Measurements from ENCODE around the gene NFASC.

DNA sequence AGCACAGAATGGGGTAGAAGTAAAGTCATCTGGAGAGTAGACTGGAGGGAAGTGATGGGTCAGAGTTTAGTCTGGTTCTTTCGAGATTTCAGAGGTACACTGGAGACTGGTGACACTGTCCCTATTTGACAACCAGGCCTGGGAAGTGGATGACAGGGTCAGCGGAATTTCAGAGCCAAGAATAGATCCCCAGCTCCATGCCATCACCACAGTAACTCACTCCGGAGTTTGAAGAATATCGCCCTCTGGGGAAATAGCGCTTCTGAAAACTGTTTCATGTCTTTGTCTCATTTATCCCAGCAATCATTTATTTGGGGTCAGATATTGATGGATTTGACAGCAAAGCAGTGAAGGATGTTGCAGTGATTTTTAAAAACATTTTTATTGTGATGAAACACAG lies 7.6 kb upstream of the NFASC start:
- TF ChIP-seq, protein P1, sequence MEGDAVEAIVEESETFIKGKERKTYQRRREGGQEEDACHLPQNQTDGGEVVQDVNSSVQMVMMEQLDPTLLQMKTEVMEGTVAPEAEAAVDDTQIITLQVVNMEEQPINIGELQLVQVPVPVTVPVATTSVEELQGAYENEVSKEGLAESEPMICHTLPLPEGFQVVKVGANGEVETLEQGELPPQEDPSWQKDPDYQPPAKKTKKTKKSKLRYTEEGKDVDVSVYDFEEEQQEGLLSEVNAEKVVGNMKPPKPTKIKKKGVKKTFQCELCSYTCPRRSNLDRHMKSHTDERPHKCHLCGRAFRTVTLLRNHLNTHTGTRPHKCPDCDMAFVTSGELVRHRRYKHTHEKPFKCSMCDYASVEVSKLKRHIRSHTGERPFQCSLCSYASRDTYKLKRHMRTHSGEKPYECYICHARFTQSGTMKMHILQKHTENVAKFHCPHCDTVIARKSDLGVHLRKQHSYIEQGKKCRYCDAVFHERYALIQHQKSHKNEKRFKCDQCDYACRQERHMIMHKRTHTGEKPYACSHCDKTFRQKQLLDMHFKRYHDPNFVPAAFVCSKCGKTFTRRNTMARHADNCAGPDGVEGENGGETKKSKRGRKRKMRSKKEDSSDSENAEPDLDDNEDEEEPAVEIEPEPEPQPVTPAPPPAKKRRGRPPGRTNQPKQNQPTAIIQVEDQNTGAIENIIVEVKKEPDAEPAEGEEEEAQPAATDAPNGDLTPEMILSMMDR (IDR thresholded peaks at IDR 0.05; ENCODE audit: insufficient read depth, low read length, poor library complexity, severe bottlenecking) = no peak
- TF ChIP-seq EZH2phosphoT487 (conservative IDR thresholded peaks at IDR 0.05; ENCODE audit: low read length) = no peak

Data from SU-DHL-6 (cell line).